Right renal cortex interstitium (tissue), 3 donors: ENCODE measurements around the gene MLLT3. TPM values are rescaled to one million over a fixed set of nuclear protein-coding genes. Genes with fewer than 3 reads are reported as not detected.

Source experiments
- DNase-seq, 3 donors: peaks; one replicate each; pipeline ENCODE4 v3.0.0-alpha.2; 2013; ENCODE audit warnings: low read depth in 3 of 3, low spot score in 2 of 3
- polyA plus RNA-seq, 3 donors: library from polyadenylated mRNA; unstranded; fragments of 120-200 nt; gene quantifications; one replicate each; pipeline ENCODE4 v1.2.1, GENCODE V29; 2013; ENCODE audit not compliant: insufficient read length in 3 of 3

Gene MLLT3
- polyA plus RNA-seq, 3 donors: 32.4 to 40.2 (median 36.6) TPM

DNA sequence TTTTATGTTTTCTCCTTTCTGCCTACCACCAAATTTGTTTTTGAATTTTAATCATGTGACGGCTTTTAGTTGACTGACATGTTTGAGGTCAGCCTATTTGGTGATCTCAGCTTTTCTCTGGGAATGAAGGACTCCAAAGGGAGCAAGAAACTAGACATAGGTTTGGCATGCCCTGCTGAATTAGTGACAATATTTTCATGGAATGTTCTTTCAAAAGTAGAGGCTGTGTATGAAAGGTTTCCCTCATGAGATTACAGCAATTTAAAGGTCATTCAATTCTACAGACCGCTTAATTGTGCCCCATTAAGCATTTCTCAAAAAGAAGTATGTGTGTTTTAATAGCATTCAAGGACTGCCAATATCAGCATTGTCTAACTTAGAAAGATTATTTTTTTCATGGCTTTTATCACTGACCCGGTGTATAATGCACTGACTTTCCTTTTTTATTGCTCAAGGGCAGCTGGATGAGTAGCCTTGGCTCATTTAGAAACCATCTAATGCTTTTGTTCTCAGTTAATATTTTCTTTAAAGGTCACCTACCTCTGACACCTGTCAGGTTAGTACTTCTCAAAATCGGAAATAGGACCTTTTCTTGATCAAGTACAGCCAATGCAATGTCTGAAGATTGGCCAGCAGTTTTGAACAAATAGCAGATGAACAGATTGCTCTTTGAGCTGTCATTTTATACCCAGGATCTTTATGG is 8.1 kb upstream of the MLLT3 start:
- no peak for DNase-seq

DNA sequence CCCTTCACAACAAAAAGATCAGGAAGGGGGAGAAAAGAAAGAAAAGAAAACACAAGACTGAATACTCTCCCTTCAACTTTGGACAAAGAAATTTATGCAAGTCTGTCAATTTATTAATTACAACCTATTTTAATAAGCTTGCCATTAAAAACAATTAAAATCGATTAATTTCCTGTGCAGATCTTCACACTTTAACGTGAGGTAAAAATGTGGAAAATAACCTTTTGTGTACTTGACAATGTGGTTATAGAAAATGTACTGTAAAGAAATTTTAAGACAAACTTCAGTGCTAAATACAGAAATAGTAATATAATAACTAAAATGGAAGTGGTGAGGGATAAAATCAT is 2.7 kb upstream of the MLLT3 start:
- DNase-seq: no peak

DNA sequence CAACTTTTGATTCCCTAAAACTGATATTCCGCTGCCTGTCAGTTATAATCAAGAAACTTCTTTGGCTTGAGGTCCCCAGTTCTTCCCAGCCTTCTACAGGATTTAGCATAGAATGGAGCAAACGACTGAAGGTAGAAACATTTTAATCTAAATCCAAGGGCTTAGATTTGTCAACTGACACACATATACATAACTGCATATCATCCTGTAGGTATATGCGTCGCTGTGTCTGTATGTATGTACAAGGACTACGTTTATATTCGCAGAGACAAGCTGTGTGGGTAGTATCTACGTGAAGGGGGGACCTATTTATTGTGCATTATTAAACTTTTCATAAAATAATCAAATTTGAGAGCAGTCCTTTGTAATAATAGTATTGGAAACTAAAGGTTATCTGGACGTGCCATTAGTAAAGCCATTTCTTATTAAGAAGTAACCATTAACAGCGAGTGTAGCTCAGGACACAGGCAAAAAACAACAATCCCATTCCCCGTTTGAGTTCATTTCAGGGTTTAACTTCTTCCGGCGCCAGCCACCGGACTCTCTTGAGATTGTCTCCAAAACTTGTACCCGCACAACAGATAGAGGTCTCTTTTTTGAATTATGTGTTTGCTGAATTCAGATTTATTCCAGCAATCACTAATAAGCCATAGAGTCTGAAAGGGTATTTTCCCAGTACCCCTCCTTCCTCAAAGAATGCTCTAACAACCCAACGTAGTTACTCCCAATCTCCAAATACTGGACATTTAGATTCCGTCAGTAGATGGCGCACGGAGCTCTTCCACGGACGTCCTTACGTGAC is 2.1 kb upstream of the MLLT3 start:
- DNase-seq: no peak

DNA sequence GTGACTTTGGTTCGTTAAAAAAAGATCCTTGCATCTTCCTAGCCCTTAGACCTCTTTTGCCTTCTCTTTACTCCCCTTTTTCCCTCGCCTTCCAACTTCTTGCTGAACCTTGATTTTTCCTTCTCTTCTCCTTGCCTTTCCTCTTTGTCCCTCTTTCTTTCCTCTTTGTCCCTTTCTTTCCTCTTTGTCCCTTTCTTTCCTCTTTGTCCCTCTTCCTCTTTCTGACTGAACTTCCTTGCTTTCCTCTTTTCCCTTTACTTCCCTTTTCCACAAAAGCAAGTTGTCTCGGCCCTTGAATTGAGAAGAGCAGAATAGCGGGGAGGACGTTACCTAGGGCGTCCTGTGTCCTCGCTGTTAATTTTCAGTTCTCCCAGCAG is 1.4 kb upstream of the MLLT3 start:
- no peak for DNase-seq

DNA sequence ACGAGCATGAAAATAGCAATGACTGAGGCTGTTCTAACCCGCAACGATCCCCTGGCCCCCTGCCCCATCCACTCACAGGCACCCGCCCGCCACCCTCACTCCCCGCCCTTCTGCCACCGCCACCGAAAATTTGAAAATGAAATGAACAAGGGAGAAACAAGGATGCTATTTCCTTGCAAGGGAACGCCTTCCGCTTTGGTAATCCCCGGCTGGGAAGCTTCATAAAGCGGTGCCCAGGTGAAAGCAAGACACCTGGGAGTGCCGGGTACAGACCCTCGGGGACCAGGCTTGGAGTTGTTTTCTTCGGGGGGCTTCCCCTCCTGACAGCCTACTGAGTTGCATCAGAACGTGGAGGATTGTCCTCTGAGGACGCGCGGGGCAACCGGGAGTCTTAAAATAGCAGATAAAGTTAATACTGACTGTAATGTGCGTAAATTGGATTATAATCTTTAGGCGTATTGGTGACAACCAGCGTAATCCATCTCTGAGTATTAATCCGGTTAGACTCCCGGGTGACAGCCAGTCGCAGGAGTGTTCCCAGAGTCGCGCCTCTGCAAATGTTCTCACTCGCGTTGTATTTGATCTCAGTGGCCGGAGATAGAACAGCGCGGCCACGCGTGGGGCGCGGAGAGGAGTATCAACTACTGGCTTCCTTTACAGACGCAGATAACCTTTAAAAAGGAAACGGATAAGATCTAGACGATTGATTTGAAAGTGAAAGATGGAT is 885 bp upstream of the MLLT3 start:
- DNase-seq: no peak

DNA sequence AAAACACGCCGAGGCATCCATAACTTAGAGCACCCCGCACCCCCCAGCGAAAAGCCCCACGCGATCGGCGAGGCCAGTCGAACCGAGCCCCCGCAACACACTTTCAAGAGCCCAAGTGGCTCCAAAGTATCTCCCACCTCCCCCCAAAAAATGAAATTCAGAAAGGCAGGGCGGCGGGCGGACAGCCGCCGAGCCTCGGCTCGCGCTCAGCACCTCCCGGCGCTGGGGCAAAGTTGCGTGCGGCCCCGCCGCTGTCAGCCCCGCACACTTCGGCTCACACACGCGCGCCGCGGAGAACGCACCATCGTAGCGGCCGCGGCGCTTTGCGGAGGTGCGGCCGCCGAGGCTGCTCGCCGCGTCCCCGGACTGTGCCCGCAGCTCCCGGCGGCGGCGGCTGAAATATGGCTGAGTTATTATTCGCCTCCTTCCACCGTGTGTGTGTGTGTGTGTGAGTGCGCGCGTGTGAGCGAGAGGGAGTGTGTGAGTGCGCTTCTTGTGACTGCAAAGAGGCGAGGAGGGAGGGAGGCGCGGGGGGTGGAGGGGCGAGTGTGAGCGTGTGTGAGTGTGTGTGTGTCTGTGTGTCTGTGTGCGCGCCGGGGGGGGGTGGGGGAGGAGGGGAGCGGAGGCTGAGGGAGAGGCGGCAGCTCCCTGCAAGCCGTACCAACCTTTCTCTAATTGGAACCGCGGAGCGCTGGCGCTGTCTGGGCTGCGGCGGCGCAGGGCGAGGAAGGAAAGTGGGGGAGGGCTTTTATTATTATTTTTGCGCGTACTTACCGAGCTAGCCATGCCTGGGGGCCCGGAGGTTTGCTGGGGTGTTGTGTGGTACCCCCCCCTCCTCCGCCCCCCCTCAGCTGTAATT is 599 bp downstream of the MLLT3 start:
- DNase-seq: no peak

DNA sequence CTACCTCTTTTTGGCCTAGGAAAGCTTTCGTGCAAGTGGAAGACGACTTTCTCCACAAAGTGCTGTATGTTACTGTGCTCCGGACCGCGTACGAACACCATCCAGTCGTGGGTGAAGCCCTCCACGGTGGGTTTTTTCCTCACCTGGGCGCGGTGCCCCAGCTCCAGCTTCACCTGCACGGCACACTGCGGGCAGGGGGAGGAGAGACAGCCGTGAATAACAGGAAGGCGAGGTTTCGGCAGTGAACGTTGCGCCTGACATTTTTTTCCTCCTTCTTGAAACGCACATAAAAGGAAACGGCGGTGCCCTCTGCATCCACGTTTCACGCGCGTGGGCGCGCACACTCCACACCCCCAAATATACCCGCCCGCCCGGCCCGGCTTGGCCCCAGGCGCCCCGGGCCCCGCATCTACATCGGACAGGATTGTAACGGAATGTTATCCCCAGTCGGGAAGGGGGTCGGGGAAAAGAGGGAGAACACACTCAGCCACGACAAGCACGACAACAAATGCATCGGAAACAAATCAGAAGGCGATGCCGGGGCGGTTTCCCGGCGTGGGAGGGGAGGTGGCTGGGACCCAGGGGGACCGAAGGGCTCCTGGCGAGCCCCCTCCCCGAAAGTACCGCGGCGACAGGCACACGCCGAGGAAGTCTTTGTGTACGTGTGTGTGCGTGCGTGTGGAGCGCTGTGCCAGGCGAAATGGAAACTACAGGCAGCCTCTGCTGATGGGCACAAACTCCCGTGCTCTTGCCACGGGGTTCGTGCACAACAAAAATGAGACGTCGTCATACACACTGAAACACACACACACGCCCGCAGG is 1.4 kb downstream of the MLLT3 start:
- no peak for DNase-seq

DNA sequence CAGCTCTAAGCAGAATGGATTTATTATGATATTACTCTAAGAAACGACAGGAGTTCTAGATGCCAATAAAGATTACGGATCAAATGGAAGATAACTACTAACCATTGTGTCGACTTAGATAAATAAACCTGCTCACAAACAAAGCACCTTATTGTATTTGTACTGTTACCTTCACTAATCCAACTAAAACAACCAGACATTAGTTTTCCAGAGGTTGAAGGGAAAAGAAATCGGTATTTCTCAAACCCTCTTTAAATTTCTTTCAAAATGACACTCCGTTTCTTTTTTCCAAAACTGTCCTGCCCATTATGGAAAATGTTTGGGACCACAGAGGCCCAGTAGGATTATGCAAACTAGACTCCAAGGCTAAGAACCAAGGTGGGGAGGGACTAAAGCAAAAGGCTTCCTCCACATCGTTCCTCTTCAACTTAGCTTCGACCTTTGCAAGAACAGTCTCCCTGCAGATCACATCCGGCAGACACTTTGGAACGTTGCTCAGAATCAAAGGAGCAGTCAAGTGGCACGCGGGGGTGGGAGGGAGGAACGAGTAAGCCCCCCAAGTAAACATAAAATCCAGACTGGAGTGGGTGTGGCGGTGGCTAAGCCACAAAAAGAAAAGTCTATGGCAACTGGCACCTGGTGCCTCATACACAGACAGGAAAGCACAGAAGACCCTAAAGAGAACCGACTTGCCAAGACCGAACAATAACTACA is 2.7 kb downstream of the MLLT3 start:
- no peak for DNase-seq

DNA sequence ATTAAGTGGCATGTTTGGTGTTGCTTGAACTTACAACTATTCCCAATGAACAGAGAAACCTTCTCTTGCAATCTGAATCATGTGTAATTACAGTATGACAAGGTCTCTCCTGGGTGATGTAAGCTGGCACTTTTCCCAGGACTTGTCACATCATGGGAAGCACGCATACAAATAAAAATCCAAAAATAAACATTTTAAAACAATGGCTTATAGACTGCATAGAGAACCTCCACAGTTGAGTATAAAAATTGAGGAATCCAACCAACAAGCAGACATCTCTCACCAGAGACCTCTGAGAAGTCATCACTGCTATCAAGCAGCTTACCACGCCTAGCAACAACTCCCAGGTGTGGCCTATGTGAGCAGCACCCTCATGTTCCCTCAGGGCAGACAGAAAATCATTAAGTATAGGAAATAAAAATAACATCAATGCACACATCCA is 3.9 kb downstream of the MLLT3 start:
- no peak for DNase-seq

DNA sequence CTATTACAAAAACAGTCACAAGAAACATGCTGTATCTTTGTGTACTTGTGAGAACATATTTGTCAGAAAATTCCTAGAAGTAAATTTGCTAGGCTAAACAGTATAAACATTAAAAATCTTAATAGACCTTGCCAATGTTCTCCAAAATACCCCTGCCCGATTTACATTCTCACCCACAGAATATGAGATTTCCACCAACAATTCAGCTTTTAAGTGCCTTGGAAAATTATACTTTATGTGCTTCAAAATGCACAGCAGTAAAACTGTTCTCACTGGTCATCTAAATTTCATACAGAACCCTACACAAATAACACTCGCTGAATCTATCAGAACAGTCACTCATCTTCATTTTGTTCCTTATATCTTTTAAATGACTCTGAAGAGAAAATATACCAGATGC is 5.5 kb downstream of the MLLT3 start:
- no peak for DNase-seq

DNA sequence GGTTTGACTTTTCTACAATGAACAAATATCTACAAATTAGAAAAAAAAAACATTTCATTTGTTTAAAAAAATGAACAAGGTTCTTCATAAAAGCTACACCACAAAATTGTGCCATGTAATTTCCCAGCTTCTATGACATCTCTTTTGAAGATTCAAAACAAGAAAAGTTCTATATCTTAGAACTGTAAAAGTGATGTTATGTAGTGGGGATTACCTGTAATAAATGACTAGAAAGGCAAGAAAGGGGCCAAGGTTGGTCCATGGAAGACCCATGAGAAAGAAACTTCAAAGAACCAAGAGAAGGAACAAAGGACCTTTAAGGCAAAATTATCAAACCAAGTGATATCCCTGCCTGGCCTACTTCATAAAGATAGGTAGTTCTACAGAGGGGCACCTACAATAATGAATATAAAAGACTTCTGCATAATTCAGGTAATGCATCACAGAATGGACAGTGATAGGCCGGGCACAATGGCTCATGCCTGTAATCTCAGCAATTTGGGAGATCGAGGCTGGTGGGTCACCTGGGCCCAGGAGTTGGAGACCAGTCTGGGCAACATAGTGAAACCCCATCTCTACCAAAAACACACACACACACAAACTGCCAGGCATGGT is 7.6 kb downstream of the MLLT3 start:
- DNase-seq: no peak

DNA sequence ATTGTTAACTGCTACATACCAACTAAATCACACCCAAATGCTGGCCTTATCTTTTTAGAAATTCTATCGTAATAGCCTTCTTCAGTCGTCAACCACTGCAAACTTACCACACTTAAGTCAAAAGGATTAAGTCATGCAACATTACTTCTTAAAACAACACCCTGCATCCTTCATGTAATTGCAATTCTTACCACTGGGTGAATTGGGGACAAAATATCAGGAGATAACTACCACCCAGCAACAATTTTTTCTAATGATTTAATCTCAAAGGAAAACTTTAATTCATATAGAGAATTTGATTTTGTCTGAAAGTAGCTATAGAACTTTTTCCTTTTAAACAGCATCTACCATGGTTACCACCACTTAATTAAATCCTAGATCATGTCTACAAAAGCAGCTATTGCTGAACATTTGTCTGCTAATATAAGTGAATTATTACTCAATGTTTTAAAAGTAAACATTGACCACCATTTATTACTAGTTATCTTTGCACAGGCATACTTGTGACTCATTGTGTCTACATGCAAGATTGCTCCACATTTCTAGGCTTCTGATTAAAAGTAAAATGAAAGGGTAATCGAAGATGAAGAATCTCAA is 10.5 kb downstream of the MLLT3 start:
- no peak for DNase-seq

DNA sequence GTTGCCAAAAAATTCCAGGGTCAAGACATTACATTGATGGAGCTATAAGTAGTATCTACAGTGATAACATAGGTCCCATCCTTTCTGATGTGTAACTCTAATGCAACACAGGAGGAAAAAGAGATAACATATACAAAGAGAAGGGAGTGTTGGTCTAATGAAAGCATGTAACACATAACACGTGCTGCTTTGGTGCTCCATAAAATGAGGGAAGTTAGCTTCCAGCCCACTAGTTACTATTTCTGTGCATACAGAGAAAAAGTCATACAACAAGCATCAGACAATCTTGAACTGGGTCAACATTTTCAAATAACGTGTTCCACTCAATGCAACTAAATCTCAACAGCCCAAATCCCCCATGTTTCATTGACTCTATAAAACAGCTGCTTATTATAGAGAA is 11.7 kb downstream of the MLLT3 start:
- DNase-seq: no peak

DNA sequence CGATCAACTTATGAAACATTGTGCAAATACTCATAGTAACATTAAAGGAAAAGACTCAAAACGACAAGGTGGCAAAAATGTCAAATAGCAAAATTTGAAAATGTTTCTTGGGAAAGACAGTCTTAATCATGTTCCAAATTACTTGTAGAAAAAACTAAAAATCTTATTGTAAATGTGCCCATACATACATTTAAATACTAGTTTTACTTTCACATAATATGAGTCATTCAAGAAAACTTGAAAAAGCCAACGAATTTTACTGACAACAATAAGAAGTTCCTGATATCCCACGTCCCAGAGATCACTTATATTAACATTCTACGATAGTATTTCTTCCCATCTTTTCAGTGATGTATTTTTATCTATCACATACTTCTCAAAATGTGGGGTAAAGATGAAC is 13.7 kb downstream of the MLLT3 start:
- DNase-seq: no peak

DNA sequence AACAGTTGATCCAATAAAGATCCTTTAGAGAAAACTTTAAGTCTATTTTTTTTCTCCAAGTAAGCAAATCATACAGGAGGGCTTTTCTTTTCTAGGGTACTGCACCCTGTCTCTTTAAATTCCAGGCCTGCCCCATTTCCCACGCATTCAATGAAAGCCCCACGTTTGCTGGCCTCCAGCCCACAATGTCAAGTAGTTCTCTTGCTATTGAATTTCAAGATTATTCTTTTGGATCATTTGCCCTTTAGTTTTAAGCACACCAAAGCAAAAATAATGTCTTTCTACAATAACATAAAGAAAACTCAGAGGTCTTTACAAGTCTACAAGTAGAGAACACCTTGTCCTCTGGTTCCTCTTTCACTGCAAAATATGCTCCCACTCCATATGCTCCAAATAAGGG is 15.6 kb downstream of the MLLT3 start:
- no peak for DNase-seq

DNA sequence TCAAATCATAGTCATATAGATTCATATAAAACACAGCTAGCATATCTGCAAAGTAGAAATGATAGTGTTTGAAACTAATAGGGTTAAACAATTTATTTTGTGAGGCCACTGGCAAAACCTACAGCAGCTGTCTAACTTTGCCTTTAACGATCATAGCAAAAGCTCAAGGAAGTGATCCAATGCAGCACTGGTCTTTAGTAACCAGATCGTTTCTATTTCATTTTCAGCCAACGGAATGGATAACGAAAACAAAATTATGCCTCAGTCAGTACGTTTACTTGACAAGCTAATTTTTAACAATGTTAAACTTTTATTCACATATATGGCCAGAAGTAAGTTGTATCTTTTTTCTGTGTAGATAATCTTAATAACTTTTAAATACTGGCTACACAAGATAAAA is 17.7 kb downstream of the MLLT3 start:
- no peak for DNase-seq

DNA sequence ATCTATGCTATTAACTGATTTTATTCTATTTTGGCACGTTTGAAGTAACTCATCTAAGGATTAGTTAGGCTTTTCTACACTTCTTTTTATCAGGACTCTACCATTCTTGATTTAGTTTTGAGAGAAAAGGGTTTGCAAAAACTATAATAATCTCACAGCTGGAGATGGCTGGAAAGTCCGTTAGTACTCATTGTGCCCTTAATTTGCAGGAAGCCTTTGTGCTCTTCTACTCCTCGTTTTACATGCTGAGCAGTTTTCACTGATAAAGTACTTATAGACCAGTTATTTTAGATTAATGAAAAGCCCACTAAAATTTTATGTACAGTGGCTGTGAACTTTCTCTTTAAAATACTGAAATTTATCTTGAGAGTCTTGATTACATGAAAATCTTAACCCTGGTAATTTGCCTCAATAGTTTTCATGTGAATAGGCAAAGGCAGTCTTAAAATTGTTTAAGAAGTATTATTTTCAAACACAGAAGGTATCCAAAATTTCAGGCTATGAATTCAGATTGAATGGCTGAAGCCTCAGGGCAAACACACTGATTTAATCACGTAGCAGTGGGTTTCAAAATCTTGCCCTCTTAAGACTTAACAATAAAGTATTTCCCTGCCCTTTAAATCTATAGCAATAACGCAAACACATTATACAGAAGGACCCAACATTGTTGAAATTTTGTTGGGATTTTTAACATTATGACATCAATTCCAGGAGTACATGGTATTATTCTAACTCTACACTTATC is 18.6 kb downstream of the MLLT3 start:
- DNase-seq: no peak

DNA sequence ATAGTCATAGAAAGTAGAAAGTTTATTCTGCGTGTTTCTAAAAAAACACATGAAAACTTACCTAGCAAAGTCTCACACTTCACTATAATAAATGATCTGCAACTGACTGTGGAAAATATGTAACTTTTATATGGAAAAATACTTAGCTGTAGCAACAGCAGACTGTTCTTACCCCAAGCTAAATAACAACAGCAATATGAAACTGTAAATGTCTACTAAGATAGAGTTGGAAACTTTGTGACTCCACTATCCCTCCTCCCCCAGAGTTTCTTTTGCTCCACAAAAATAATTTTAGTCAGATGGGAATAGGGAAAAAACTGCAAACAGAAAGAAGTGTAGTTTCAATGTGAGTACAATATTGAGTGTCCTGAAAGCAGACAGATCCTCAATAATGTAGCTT is 21.0 kb downstream of the MLLT3 start:
- DNase-seq: no peak
